HG03045 (cell line): ENCODE measurements around the gene MICU1.
"Not testable (repeated sequence)": the region's sequence is repeated elsewhere in the genome, so short reads cannot be mapped to it uniquely, and the experiment has no call there.

ENCODE experiments used
- ATAC-seq: cut with Tn5 transposase; IDR thresholded peaks from one replicate; pipeline ENCODE4 v1.9.1; 2021; ENCODE audit warnings: mild to moderate bottlenecking, moderate library complexity; ENCODE audit not compliant: unreplicated experiment

MICU1 gene

GRCh38 chr10:72508033-72508432 lies 117.8 kb downstream of the MICU1 start:
- no peak for ATAC-seq

- ATAC-seq, result no peak
These were observed 119.4 kb downstream of the MICU1 start for GRCh38 chr10:72506474-72506873.

- ATAC-seq, result no peak
These were observed 120.4 kb downstream of the MICU1 start for GRCh38 chr10:72505435-72505834.

- no peak for ATAC-seq
These were observed 122.0 kb downstream of the MICU1 start for GRCh38 chr10:72503694-72504438.

GRCh38 chr10:72503241-72503640 lies 122.6 kb downstream of the MICU1 start:
- ATAC-seq, result no peak

- ATAC-seq, result no peak
These were observed 123.3 kb downstream of the MICU1 start for GRCh38 chr10:72502581-72502980.

- no peak for ATAC-seq
These were observed 126.2 kb downstream of the MICU1 start for GRCh38 chr10:72499701-72500100.

GRCh38 chr10:72490951-72491350 lies 134.9 kb downstream of the MICU1 start:
- no peak for ATAC-seq

- ATAC-seq, result no peak
These were observed 138.4 kb downstream of the MICU1 start for GRCh38 chr10:72487521-72487920.

GRCh38 chr10:72487116-72487515 lies 138.8 kb downstream of the MICU1 start:
- ATAC-seq, result no peak

- no peak for ATAC-seq
These were observed 140.2 kb downstream of the MICU1 start for GRCh38 chr10:72485701-72486100.

- ATAC-seq, result no peak
These were observed 141.4 kb downstream of the MICU1 start for GRCh38 chr10:72484521-72484920.

GRCh38 chr10:72483471-72483870 lies 142.4 kb downstream of the MICU1 start:
- ATAC-seq, result no peak

- ATAC-seq, result no peak
These were observed 145.0 kb downstream of the MICU1 start for GRCh38 chr10:72480861-72481260.

- no peak for ATAC-seq
These were observed 148.4 kb downstream of the MICU1 start for GRCh38 chr10:72477463-72477862.

GRCh38 chr10:72472306-72472705 lies 153.6 kb downstream of the MICU1 start:
- ATAC-seq, result no peak

- ATAC-seq, result no peak
These were observed 155.2 kb downstream of the MICU1 start for GRCh38 chr10:72470666-72471065.

- not testable (repeated sequence) for ATAC-seq
These were observed 158.8 kb downstream of the MICU1 start for GRCh38 chr10:72467064-72467463.

- ATAC-seq, result no peak
These were observed 159.9 kb downstream of the MICU1 start for GRCh38 chr10:72466018-72466417.

GRCh38 chr10:72464438-72464837 lies 161.4 kb downstream of the MICU1 start:
- no peak for ATAC-seq

GRCh38 chr10:72462261-72462660 lies 163.6 kb downstream of the MICU1 start:
- ATAC-seq, result no peak

GRCh38 chr10:72461085-72461484 lies 164.8 kb downstream of the MICU1 start:
- ATAC-seq, result no peak

GRCh38 chr10:72460284-72460876 lies 165.5 kb downstream of the MICU1 start:
- no peak for ATAC-seq
